ENCODE data around the gene ADPRH.

DNA sequence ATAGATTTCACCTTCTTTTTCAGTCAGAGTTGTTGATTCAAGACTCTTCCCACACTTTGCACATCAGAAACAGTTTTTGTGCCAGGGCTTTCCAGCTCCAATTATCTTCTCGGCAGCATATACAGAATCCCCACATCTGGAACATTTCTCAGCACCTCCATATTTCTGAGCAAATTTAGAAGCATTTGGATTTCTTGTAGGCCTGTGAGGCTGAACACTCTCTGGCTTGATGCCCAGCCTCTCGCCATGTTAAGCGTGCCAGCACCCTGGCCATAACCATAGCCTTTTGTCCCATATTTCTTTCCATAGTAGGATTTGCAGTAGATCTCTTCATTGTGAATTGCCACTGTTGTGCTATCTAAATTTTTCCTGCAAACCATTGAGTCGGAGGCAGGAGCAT, 48.1 kb upstream of the ADPRH start:
- TF ChIP-seq, protein P1, sequence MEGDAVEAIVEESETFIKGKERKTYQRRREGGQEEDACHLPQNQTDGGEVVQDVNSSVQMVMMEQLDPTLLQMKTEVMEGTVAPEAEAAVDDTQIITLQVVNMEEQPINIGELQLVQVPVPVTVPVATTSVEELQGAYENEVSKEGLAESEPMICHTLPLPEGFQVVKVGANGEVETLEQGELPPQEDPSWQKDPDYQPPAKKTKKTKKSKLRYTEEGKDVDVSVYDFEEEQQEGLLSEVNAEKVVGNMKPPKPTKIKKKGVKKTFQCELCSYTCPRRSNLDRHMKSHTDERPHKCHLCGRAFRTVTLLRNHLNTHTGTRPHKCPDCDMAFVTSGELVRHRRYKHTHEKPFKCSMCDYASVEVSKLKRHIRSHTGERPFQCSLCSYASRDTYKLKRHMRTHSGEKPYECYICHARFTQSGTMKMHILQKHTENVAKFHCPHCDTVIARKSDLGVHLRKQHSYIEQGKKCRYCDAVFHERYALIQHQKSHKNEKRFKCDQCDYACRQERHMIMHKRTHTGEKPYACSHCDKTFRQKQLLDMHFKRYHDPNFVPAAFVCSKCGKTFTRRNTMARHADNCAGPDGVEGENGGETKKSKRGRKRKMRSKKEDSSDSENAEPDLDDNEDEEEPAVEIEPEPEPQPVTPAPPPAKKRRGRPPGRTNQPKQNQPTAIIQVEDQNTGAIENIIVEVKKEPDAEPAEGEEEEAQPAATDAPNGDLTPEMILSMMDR (IDR thresholded peaks at IDR 0.05), result no peak
- TF ChIP-seq EZH2 (IDR thresholded peaks at IDR 0.05), result no peak

All from neural progenitor cell (in vitro differentiated cells).